Suprapubic skin (tissue), 3 donors: ENCODE results near the gene SLC38A10.

Experiments used
- POLR2A ChIP-seq, 2 donors: fragments of 450-650 bp; IDR thresholded peaks; one replicate each; pipeline ENCODE4 v1.6.1; 2017; ENCODE audit warnings: antibody characterized with exemption in 2 of 2, mild to moderate bottlenecking in 2 of 2, moderate library complexity in 2 of 2
- TF ChIP-seq, protein P1 (sequence below), 2 donors: fragments of 200-600 bp in 1 of 2; fragments of 450-650 bp in 1 of 2; sonication (generic) in 1 of 2; IDR thresholded peaks; one replicate each; pipeline ENCODE4 v1.5.1; 2016 to 2019; ENCODE audit warnings: antibody characterized with exemption in 2 of 2, mild to moderate bottlenecking in 1 of 2, moderate library complexity in 1 of 2

DNA sequence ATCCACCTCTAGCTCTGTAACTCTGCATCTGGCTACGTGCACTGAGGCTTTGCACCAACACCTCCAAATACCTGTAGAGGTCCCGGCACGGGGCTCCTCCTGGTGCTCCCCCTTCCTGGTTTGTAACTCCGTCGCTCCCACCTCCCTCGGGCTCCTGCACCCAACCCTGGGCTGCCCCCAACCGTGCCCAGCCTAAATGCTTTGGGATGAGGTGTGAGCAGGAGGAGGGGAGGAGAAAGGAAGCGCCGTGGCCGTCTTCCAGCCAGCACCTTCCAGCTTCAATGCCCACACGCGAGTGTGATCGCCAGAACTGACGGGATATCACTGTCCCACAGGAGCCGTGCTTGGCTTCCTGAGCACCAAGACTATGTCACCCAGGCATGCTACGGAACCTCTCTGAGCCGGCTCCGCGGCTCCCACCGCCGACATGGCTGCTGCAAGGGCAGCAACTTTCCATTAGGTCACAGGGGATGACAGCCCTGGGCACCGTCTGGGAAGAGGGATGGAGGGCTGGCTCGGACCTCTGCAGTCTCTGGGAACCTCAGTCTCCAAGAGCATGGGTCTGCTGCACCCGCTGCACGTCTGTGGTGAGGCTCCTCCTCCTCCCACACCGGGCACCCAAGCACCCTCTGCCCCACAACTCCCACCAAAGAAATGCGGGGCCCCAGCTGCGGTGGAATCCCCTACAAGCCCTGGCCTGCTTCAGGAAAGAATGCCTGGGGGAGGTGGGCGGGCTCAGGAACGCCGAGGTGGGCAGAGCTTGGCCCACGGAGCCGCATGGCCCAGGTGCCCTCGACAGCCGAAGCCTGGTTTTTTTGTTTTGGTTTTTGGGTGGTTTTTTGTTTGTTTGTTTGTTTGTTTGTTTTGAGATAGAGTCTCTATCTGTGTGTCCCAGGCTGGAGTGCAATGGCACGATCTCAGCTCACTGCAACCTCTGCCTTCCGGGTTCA lies 6.4 kb upstream of the SLC38A10 start:
- TF ChIP-seq, protein P1, sequence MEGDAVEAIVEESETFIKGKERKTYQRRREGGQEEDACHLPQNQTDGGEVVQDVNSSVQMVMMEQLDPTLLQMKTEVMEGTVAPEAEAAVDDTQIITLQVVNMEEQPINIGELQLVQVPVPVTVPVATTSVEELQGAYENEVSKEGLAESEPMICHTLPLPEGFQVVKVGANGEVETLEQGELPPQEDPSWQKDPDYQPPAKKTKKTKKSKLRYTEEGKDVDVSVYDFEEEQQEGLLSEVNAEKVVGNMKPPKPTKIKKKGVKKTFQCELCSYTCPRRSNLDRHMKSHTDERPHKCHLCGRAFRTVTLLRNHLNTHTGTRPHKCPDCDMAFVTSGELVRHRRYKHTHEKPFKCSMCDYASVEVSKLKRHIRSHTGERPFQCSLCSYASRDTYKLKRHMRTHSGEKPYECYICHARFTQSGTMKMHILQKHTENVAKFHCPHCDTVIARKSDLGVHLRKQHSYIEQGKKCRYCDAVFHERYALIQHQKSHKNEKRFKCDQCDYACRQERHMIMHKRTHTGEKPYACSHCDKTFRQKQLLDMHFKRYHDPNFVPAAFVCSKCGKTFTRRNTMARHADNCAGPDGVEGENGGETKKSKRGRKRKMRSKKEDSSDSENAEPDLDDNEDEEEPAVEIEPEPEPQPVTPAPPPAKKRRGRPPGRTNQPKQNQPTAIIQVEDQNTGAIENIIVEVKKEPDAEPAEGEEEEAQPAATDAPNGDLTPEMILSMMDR (IDR thresholded peaks at IDR 0.05): no peak
- no peak for TF ChIP-seq POLR2A (IDR thresholded peaks at IDR 0.05)
